GM10266 (cell line): ENCODE data around the gene PIK3R5.

Experiments used
- DNase-seq: peaks from one replicate; pipeline ENCODE4 v3.0.0; 2012; ENCODE audit errors: extremely low spot score
- CTCF ChIP-seq: IDR thresholded peaks from 2 replicates; pipeline ENCODE4 v1.5.1; 2012; ENCODE audit warnings: mild to moderate bottlenecking, low read depth; ENCODE audit not compliant: control insufficient read depth, insufficient read depth; ENCODE audit errors: missing control alignments

Gene PIK3R5

GRCh38 chr17:8855477-8856204, 109.9 kb downstream of the PIK3R5 start:
- TF ChIP-seq CTCF: no peak
- peak; percentile 63 for DNase-seq

- TF ChIP-seq CTCF: no peak
- DNase-seq: no peak
Measured at GRCh38 chr17:8851600-8851999, 113.9 kb downstream of the PIK3R5 start.

- no peak for DNase-seq
Measured at GRCh38 chr17:8849311-8850041, 116.0 kb downstream of the PIK3R5 start.

GRCh38 chr17:8847891-8848290, 117.6 kb downstream of the PIK3R5 start:
- no peak for TF ChIP-seq CTCF

More at GRCh38 chr17:8849311-8850041, 116.0 kb downstream of the PIK3R5 start:
- no peak for TF ChIP-seq CTCF

GRCh38 chr17:8846768-8847211, 118.7 kb downstream of the PIK3R5 start:
- DNase-seq: no peak
- no peak for TF ChIP-seq CTCF

More at GRCh38 chr17:8847891-8848290, 117.6 kb downstream of the PIK3R5 start:
- no peak for DNase-seq

- DNase-seq: no peak
- no peak for TF ChIP-seq CTCF
Measured at GRCh38 chr17:8844229-8845218, 121.0 kb downstream of the PIK3R5 start.
